OCI-LY3 (cell line): ENCODE measurements around the gene TWSG1.

ENCODE experiments used
- H2AFZ ChIP-seq: fragments of 200-600, 300-600 bp; shearing (Covaris generic); 2 replicates; pipeline ENCODE4 v1.6.0; 2014; ENCODE audit warnings: antibody characterized with exemption, low read depth, low read length
- H3K27ac ChIP-seq: fragments of 200-600, 300-600 bp; sonication (generic); 2 replicates; pipeline ENCODE4 v1.5.1; 2014; ENCODE audit warnings: mild to moderate bottlenecking, low read length, moderate library complexity, mixed read lengths
- H3K27me3 ChIP-seq: fragments of 200-600, 300-600 bp; sonication (generic); 2 replicates; pipeline ENCODE4 v1.6.1; 2014; ENCODE audit warnings: low read depth, low read length, mixed read lengths
- H3K36me3 ChIP-seq: fragments of 200-600, 300-600 bp; sonication (generic); replicated peaks from 2 replicates; pipeline ENCODE3; 2014; ENCODE audit warnings: low read depth, low read length, mixed read lengths
- H3K4me1 ChIP-seq: fragments of 300-600, 200-600 bp; sonication (generic); 2 replicates; pipeline ENCODE4 v1.6.1; 2014; ENCODE audit warnings: low read length, mixed read lengths
- H3K4me2 ChIP-seq: fragments of 200-600, 300-600 bp; sonication (generic); 2 replicates; pipeline ENCODE4 v1.6.1; 2014; ENCODE audit warnings: low read length, mixed read lengths
- H3K4me3 ChIP-seq: fragments of 300-600, 200-600 bp; sonication (generic); 2 replicates; pipeline ENCODE4 v1.5.1; 2014; ENCODE audit warnings: antibody characterized with exemption, mild to moderate bottlenecking, low read length, moderate library complexity
- H3K79me2 ChIP-seq: fragments of 300-600, 200-600 bp; shearing (Covaris generic); 2 replicates; pipeline ENCODE4 v1.6.1; 2014; ENCODE audit warnings: mild to moderate bottlenecking, low read length, mixed read lengths
- H3K9ac ChIP-seq: fragments of 300-600, 200-600 bp; shearing (Covaris generic); 2 replicates; pipeline ENCODE4 v1.6.0; 2014; ENCODE audit warnings: mild to moderate bottlenecking, low read length, moderate library complexity
- H3K9me3 ChIP-seq: fragments of 200-600, 300-600 bp; shearing (Covaris generic); 2 replicates; pipeline ENCODE4 v1.6.1; 2014; ENCODE audit warnings: low read length, mixed read lengths; ENCODE audit not compliant: insufficient read depth
- H4K20me1 ChIP-seq: fragments of 200-600, 300-600 bp; sonication (generic); 2 replicates; pipeline ENCODE4 v1.6.1; 2016; ENCODE audit warnings: low read length, mixed read lengths; ENCODE audit not compliant: insufficient read depth
- CTCF ChIP-seq: fragments of 200-600, 300-600 bp; sonication (generic); IDR thresholded peaks from 2 replicates; pipeline ENCODE4 v1.5.1; 2014; ENCODE audit warnings: antibody characterized with exemption, low read length, low read depth
- EZH2phosphoT487 ChIP-seq: fragments of 200-600 bp; shearing (Covaris generic); IDR thresholded peaks from 2 replicates; pipeline ENCODE4 v1.6.1; 2018; ENCODE audit warnings: antibody characterized with exemption, mixed run types, low read depth

The TWSG1 gene

DNA sequence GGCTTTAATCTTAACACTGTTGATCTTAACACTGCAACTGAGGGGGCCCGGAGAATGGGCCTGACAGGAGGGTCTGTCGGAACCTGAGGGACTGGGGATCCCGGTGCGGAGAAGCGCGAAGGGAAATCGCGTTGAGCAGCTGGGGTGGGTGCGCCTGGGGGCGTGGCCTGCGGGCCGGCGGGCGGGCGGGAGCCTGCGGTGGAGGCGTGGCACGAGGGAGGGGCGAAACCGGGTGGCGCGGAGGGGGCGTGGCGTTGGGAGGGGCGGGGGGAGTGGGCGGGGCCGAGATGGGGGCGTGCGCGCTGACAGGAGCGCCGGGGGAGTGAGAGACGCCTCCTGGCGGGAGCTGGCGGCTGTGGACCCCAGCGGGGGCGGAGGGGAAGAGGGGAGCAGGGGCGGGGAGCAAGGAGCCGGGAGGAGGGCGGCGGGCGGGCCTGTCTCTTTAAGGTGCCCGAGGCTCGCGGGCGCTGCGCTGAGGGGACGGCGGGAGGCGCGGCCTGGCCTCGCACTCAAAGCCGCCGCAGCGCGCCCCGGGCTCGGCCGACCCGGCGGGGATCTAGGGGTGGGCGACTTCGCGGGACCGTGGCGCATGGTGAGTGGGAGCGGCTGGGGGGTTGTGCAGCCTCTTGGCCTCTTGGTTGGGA is at the start of gene TWSG1:
TWSG1 (plus strand) TSS at position 445 of the 644 bp plus-strand sequence. CDS start 2,457 bp downstream, outside the sequence.
- peak within 1 kb of the TSS; percentile 86 for H3K9ac ChIP-seq
- TF ChIP-seq EZH2phosphoT487, result no peak
- peak; percentile 19 for TF ChIP-seq CTCF
- H3K79me2 ChIP-seq, result peaks cover 13% of the 10 kb centered on the region; the same call in 1 of the 2 replicates
- peaks cover 8% of the 10 kb centered on the region for H3K36me3 ChIP-seq
- H2AFZ ChIP-seq, result peak within 1 kb of the TSS; percentile 78
- H3K4me1 ChIP-seq, result peaks cover 14% of the 10 kb centered on the region
- no peaks in the 10 kb centered on the region for H3K27me3 ChIP-seq
- peak within 1 kb of the TSS; percentile 99 for H3K4me3 ChIP-seq
- H3K9me3 ChIP-seq, result no peaks in the 10 kb centered on the region
- H4K20me1 ChIP-seq, result no peaks in the 10 kb centered on the region
- no peak within 1 kb of the TSS for H3K27ac ChIP-seq
- peak within 1 kb of the TSS; percentile 98 for H3K4me2 ChIP-seq

GRCh38 chr18:9285604-9286003 is 49.0 kb upstream of the TWSG1 start:
- no peaks in the 10 kb centered on the region for H3K4me1 ChIP-seq
- H4K20me1 ChIP-seq, result no peaks in the 10 kb centered on the region
- no peak overlapping the region for H2AFZ ChIP-seq
- H3K79me2 ChIP-seq, result no peaks in the 10 kb centered on the region
- peaks cover 14% of the 10 kb centered on the region for H3K36me3 ChIP-seq
- no peaks in the 10 kb centered on the region for H3K9me3 ChIP-seq
- H3K27me3 ChIP-seq, result no peaks in the 10 kb centered on the region
- no peak overlapping the region for H3K9ac ChIP-seq
- no peak for TF ChIP-seq EZH2phosphoT487
- TF ChIP-seq CTCF, result no peak
- H3K27ac ChIP-seq, result no peak overlapping the region
- no peak overlapping the region for H3K4me3 ChIP-seq
- H3K4me2 ChIP-seq, result no peak overlapping the region

DNA sequence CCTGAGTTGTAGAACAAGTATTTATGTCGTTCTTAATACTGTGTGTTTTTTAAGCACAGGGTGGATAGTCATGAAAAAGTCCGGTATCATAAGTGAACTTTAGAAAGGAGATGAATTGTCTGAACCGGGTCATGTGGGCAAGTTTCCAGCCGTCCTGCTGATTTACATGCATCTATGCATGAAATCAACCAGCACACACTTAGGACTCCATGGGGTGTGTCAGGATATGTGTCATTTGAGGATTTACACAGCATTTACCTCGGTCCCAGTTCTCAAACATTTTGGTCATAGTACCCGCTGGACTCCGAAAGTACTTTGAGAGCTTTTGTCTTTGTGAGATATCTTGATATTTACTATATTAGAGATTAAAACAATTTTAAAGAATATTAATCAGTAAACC is 47.5 kb upstream of the TWSG1 start:
- H3K27me3 ChIP-seq, result no peaks in the 10 kb centered on the region
- no peak overlapping the region for H3K27ac ChIP-seq
- no peak overlapping the region for H3K9ac ChIP-seq
- H2AFZ ChIP-seq, result no peak overlapping the region
- no peak overlapping the region for H3K4me2 ChIP-seq
- H3K79me2 ChIP-seq, result no peaks in the 10 kb centered on the region
- no peak overlapping the region for H3K4me3 ChIP-seq
- H3K4me1 ChIP-seq, result no peaks in the 10 kb centered on the region
- no peaks in the 10 kb centered on the region for H3K9me3 ChIP-seq
- no peak for TF ChIP-seq EZH2phosphoT487
- no peak for TF ChIP-seq CTCF
- H4K20me1 ChIP-seq, result no peaks in the 10 kb centered on the region
- H3K36me3 ChIP-seq, result peaks cover 14% of the 10 kb centered on the region

GRCh38 chr18:9289698-9290097 is 44.9 kb upstream of the TWSG1 start:
- Histone ChIP-seq H3K4me3 (no peak overlapping the region), H3K4me2 (no peak overlapping the region), H3K27me3 (no peaks in the 10 kb centered on the region), H3K36me3 (peaks cover 3% of the 10 kb centered on the region), H3K9ac (no peak overlapping the region), H3K4me1 (no peaks in the 10 kb centered on the region), H3K79me2 (no peaks in the 10 kb centered on the region), H3K9me3 (peaks cover 5% of the 10 kb centered on the region), H4K20me1 (no peaks in the 10 kb centered on the region), H3K27ac (no peak overlapping the region), H2AFZ (no peak overlapping the region)
- no peak for TF ChIP-seq CTCF
- no peak for TF ChIP-seq EZH2phosphoT487
